HG02884 (cell line): ENCODE results near the gene TBX19.
"Not testable (repeated sequence)": the region's sequence is repeated elsewhere in the genome, so short reads cannot be mapped to it uniquely, and the experiment has no call there.

ENCODE experiments used
- ATAC-seq: cut with Tn5 transposase; IDR thresholded peaks from one replicate; pipeline ENCODE4 v1.9.1; 2021; ENCODE audit warnings: mild to moderate bottlenecking, moderate library complexity; ENCODE audit not compliant: unreplicated experiment

Gene TBX19

GRCh38 chr1:168354335-168355269 lies 73.9 kb downstream of the TBX19 start:
- ATAC-seq, result not testable (repeated sequence)

GRCh38 chr1:168360151-168361021 lies 79.7 kb downstream of the TBX19 start:
- ATAC-seq, result no peak

- no peak for ATAC-seq
Measured at GRCh38 chr1:168361252-168361651, 80.6 kb downstream of the TBX19 start.

GRCh38 chr1:168362991-168363390 lies 82.3 kb downstream of the TBX19 start:
- ATAC-seq, result no peak
